Measurements from ENCODE around the gene AQP7.

The AQP7 gene

DNA sequence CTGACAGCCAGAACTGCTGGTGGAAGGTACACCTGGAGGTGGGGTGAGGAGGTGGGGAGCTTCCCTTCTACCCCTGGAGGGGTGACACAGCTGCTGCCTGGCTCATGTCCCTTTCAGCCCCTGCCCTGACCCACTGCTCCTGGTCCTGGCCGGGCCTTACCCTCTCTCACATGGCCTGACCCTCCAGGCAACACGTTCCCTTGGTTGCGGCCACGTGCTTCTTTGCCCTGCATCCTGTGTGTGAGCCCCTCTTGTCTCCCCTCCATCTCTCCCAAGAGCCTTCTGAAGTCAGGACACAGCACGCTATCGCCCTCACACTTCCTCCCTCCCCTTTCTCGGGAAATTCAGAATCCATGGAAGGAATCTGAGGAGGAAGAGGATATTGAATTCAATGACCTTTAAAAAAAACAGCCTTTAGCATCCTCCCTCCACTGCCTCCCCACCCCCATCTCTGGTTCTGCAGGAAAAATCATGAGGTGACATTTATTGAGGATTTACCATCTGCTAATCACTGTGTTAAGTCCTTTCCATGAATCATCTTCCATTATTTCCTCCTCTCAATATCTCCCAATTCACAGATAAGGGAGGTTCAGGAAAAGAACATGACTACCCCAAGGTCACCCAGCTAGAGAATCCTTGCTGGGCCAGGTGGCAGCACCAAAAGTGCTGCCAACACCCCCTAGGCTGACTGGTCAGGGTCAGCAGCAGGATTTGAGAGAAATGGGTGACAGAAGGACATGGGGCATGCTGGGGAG is 36.7 kb upstream of the AQP7 start:
- TF ChIP-seq CTCF (IDR thresholded peaks at IDR 0.05; ENCODE audit: insufficient read depth, low read length, poor library complexity, severe bottlenecking) (no peak), EZH2phosphoT487 (conservative IDR thresholded peaks at IDR 0.05; ENCODE audit: low read length) (no peak)
- Histone ChIP-seq H4K20me1 (ENCODE audit: low read depth, low read length) (no peaks in the 10 kb centered on the region), H3K4me3 (ENCODE audit: insufficient read depth, low read length, poor library complexity, severe bottlenecking) (no peak overlapping the region), H3F3A (ENCODE audit: insufficient read depth) (no peaks in the 10 kb centered on the region), H3K4me2 (ENCODE audit: low read depth, low read length, poor library complexity, severe bottlenecking) (no peak overlapping the region), H3K9me3 (ENCODE audit: insufficient read depth, low read length) (no peaks in the 10 kb centered on the region), H3K79me2 (ENCODE audit: insufficient read depth, low read length) (no peaks in the 10 kb centered on the region), H3K27ac (ENCODE audit: low read depth, low read length) (no peak overlapping the region), H3K36me3 (ENCODE audit: low read length) (no peaks in the 10 kb centered on the region), H3K9me2 (replicated peaks; ENCODE audit: insufficient read depth, low read length) (no peaks in the 10 kb centered on the region), H3K27me3 (ENCODE audit: low read length) (no peaks in the 10 kb centered on the region), H2AFZ (ENCODE audit: low read depth, low read length, severe bottlenecking) (no peak overlapping the region), H3K9ac (ENCODE audit: low read length) (no peak overlapping the region)

DNA sequence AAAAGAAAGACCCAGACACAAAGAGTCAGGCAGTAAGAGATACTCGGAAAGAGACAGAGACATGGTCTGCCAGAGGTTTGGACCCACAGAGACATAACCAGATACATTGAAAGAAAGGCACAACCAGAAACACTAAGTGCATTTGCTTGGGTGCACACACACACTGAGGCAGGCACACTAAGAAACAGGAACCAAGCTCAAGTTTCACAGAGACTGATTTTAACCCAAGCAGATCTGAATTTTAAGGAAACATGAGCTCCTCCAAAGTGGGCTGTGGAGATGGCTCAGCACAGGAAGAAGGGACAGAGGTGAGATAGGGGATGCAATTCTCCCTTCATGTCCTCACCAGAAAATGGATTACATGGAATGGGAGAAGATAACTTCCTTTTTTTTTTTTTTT is 35.5 kb upstream of the AQP7 start:
- Histone ChIP-seq H3K9ac (ENCODE audit: low read length) (no peak overlapping the region), H3K27ac (ENCODE audit: low read depth, low read length) (no peak overlapping the region)

GRCh38 chr9:33437205-33437604 is 34.8 kb upstream of the AQP7 start:
- no peak overlapping the region for H2AFZ ChIP-seq (ENCODE audit: low read depth, low read length, severe bottlenecking)
- no peak overlapping the region for H3K9ac ChIP-seq (ENCODE audit: low read length)
- no peak overlapping the region for H3K4me2 ChIP-seq (ENCODE audit: low read depth, low read length, poor library complexity, severe bottlenecking)
- no peaks in the 10 kb centered on the region for H3K36me3 ChIP-seq (ENCODE audit: low read length)
- TF ChIP-seq EZH2phosphoT487 (conservative IDR thresholded peaks at IDR 0.05; ENCODE audit: low read length) (no peak), CTCF (IDR thresholded peaks at IDR 0.05; ENCODE audit: insufficient read depth, low read length, poor library complexity, severe bottlenecking) (no peak)
- H3F3A ChIP-seq (ENCODE audit: insufficient read depth): no peaks in the 10 kb centered on the region
- no peak overlapping the region for H3K27ac ChIP-seq (ENCODE audit: low read depth, low read length)
- no peak overlapping the region for H3K4me3 ChIP-seq (ENCODE audit: insufficient read depth, low read length, poor library complexity, severe bottlenecking)
- no peaks in the 10 kb centered on the region for H4K20me1 ChIP-seq (ENCODE audit: low read depth, low read length)
- H3K9me2 ChIP-seq (replicated peaks; ENCODE audit: insufficient read depth, low read length): no peaks in the 10 kb centered on the region
- H3K9me3 ChIP-seq (ENCODE audit: insufficient read depth, low read length): no peaks in the 10 kb centered on the region
- H3K79me2 ChIP-seq (ENCODE audit: insufficient read depth, low read length): no peaks in the 10 kb centered on the region
- no peaks in the 10 kb centered on the region for H3K27me3 ChIP-seq (ENCODE audit: low read length)

More for the DNA sequence above, 35.5 kb upstream of the AQP7 start:
- H3K27me3 ChIP-seq (ENCODE audit: low read length): no peaks in the 10 kb centered on the region
- no peaks in the 10 kb centered on the region for H3K9me3 ChIP-seq (ENCODE audit: insufficient read depth, low read length)
- H3K4me3 ChIP-seq (ENCODE audit: insufficient read depth, low read length, poor library complexity, severe bottlenecking): no peak overlapping the region
- TF ChIP-seq EZH2phosphoT487 (conservative IDR thresholded peaks at IDR 0.05; ENCODE audit: low read length): no peak
- TF ChIP-seq CTCF (IDR thresholded peaks at IDR 0.05; ENCODE audit: insufficient read depth, low read length, poor library complexity, severe bottlenecking): no peak
- H3K4me2 ChIP-seq (ENCODE audit: low read depth, low read length, poor library complexity, severe bottlenecking): no peak overlapping the region
- H3F3A ChIP-seq (ENCODE audit: insufficient read depth): no peaks in the 10 kb centered on the region
- no peaks in the 10 kb centered on the region for H4K20me1 ChIP-seq (ENCODE audit: low read depth, low read length)
- no peaks in the 10 kb centered on the region for H3K9me2 ChIP-seq (replicated peaks; ENCODE audit: insufficient read depth, low read length)
- H3K79me2 ChIP-seq (ENCODE audit: insufficient read depth, low read length): no peaks in the 10 kb centered on the region
- no peak overlapping the region for H2AFZ ChIP-seq (ENCODE audit: low read depth, low read length, severe bottlenecking)
- no peaks in the 10 kb centered on the region for H3K36me3 ChIP-seq (ENCODE audit: low read length)

All from SU-DHL-6 (cell line).